H9 (cell line): ENCODE results near the gene RNGTT. TPM values are rescaled to one million over a fixed set of nuclear protein-coding genes. Genes with fewer than 3 reads are reported as not detected.

Experiments used
- DNase-seq: peaks from one replicate; pipeline ENCODE4 v3.0.0-alpha.2; 2017
- H2AFZ ChIP-seq: one replicate; pipeline ENCODE4 v1.6.1; 2013; ENCODE audit warnings: mild to moderate bottlenecking, low read length, control low read depth, moderate library complexity
- H2AK5ac ChIP-seq: 2 replicates; pipeline ENCODE4 v1.6.1; 2013; ENCODE audit warnings: low read length, control low read depth, mixed read lengths; ENCODE audit not compliant: insufficient read length
- H2BK120ac ChIP-seq: one replicate; pipeline ENCODE4 v1.6.1; 2013; ENCODE audit warnings: low read depth, mild to moderate bottlenecking, low read length, control low read depth, inconsistent platforms; ENCODE audit not compliant: poor library complexity, severe bottlenecking
- H2BK12ac ChIP-seq: 2 replicates; pipeline ENCODE4 v1.6.1; 2013; ENCODE audit warnings: low read length, control low read depth, mixed read lengths, low read depth; ENCODE audit not compliant: insufficient read length
- H2BK15ac ChIP-seq: 2 replicates; pipeline ENCODE4 v1.6.1; 2013; ENCODE audit warnings: low read depth, low read length, control low read depth
- H2BK20ac ChIP-seq: one replicate; pipeline ENCODE4 v1.6.1; 2013; ENCODE audit warnings: low read depth, mild to moderate bottlenecking, low read length, control low read depth, inconsistent platforms; ENCODE audit not compliant: poor library complexity, severe bottlenecking
- H2BK5ac ChIP-seq: 2 replicates; pipeline ENCODE4 v1.6.1; 2013; ENCODE audit warnings: low read length, control low read depth, mixed read lengths; ENCODE audit not compliant: insufficient read length
- H3K14ac ChIP-seq: 2 replicates; pipeline ENCODE4 v1.6.1; 2013; ENCODE audit warnings: low read length, control low read depth; ENCODE audit not compliant: insufficient read depth
- H3K18ac ChIP-seq: 2 replicates; pipeline ENCODE4 v1.6.1; 2013; ENCODE audit warnings: low read depth, mild to moderate bottlenecking, mixed read lengths, low read length, control low read depth; ENCODE audit not compliant: insufficient read length
- H3K23ac ChIP-seq: 2 replicates; pipeline ENCODE4 v1.6.1; 2013; ENCODE audit warnings: low read length, control low read depth, mixed read lengths, low read depth; ENCODE audit not compliant: insufficient read length
- H3K23me2 ChIP-seq: 2 replicates; pipeline ENCODE4 v1.6.1; 2013; ENCODE audit warnings: low read depth, mild to moderate bottlenecking, mixed read lengths, low read length, control low read depth; ENCODE audit not compliant: insufficient read length, poor library complexity, severe bottlenecking
- H3K27ac ChIP-seq: 2 replicates; pipeline ENCODE4 v1.5.1; 2013; ENCODE audit warnings: low read length, control low read depth, mixed read lengths, low read depth; ENCODE audit not compliant: insufficient read length
- H3K27me3 ChIP-seq: 2 replicates; pipeline ENCODE4 v1.6.1; 2013; ENCODE audit warnings: low read length, control low read depth, inconsistent platforms; ENCODE audit not compliant: insufficient read depth
- H3K4ac ChIP-seq: 2 replicates; pipeline ENCODE4 v1.6.1; 2013; ENCODE audit warnings: low read depth, mild to moderate bottlenecking, control low read depth, inconsistent platforms, low read length, moderate library complexity
- H3K4me1 ChIP-seq: 2 replicates; pipeline ENCODE4 v1.6.1; 2013; ENCODE audit warnings: low read length, control low read depth, inconsistent platforms; ENCODE audit not compliant: insufficient read depth
- H3K4me2 ChIP-seq: 2 replicates; pipeline ENCODE4 v1.6.1; 2013; ENCODE audit warnings: low read length, control low read depth, mixed read lengths; ENCODE audit not compliant: insufficient read length, insufficient read depth
- H3K56ac ChIP-seq: 2 replicates; pipeline ENCODE4 v1.6.1; 2013; ENCODE audit warnings: low read depth, mild to moderate bottlenecking, mixed read lengths, low read length, control low read depth; ENCODE audit not compliant: insufficient read length
- H3K79me1 ChIP-seq: 2 replicates; pipeline ENCODE4 v1.6.1; 2013; ENCODE audit warnings: low read depth, mild to moderate bottlenecking, moderate library complexity, low read length, control low read depth, inconsistent platforms; ENCODE audit not compliant: insufficient read depth, poor library complexity, severe bottlenecking
- H3K79me2 ChIP-seq: 2 replicates; pipeline ENCODE4 v1.6.1; 2013; ENCODE audit warnings: low read length, control low read depth, inconsistent platforms; ENCODE audit not compliant: insufficient read depth
- H3K9ac ChIP-seq: 2 replicates; pipeline ENCODE4 v1.6.1; 2013; ENCODE audit warnings: low read length, control low read depth, mixed read lengths; ENCODE audit not compliant: insufficient read length; ENCODE audit errors: extremely low read depth
- H3K9me3 ChIP-seq: one replicate; pipeline ENCODE4 v1.6.1; 2013; ENCODE audit warnings: low read depth, low read length, inconsistent platforms; ENCODE audit not compliant: control insufficient read depth
- H3T11ph ChIP-seq: one replicate; pipeline ENCODE4 v1.6.1; 2013; ENCODE audit warnings: mild to moderate bottlenecking, low read length, control low read depth, inconsistent platforms
- H4K20me1 ChIP-seq: one replicate; pipeline ENCODE4 v1.6.1; 2013; ENCODE audit not compliant: control insufficient read depth, insufficient read length, insufficient read depth
- H4K5ac ChIP-seq: 2 replicates; pipeline ENCODE4 v1.6.1; 2013; ENCODE audit warnings: low read depth, mild to moderate bottlenecking, mixed read lengths, low read length, control low read depth; ENCODE audit not compliant: insufficient read length
- H4K8ac ChIP-seq: replicated peaks from 2 replicates; pipeline ENCODE4 v1.6.1; 2013; ENCODE audit warnings: low read length, control low read depth, mixed read lengths, low read depth; ENCODE audit not compliant: insufficient read length
- H4K91ac ChIP-seq: 2 replicates; pipeline ENCODE4 v1.6.1; 2013; ENCODE audit warnings: low read depth, mild to moderate bottlenecking, moderate library complexity, mixed read lengths, low read length, control low read depth; ENCODE audit not compliant: insufficient read length
- H3K27ac Mint-ChIP-seq, 3 experiments: 2 replicates in 2 of 3; 3 replicates in 1 of 3; pipeline ENCODE4 v1.8.0; 2020 to 2021; ENCODE audit warnings: mixed read lengths in 3 of 3, mild to moderate bottlenecking in 1 of 3, moderate library complexity in 1 of 3
- H3K27me3 Mint-ChIP-seq: 2 replicates; pipeline ENCODE4 v1.8.0; 2021; ENCODE audit warnings: low read depth, mild to moderate bottlenecking, moderate library complexity, mixed read lengths
- H3K36me3 Mint-ChIP-seq, 3 experiments: 2 replicates in 2 of 3; 3 replicates in 1 of 3; pipeline ENCODE4 v1.8.0; 2020 to 2021; ENCODE audit warnings: low read depth in 3 of 3, mixed read lengths in 3 of 3; ENCODE audit not compliant: insufficient read depth in 1 of 3
- H3K4me1 Mint-ChIP-seq, 2 experiments: 2 replicates each; pipeline ENCODE4 v1.8.0; 2020; ENCODE audit warnings: mixed read lengths in 2 of 2
- H3K4me3 Mint-ChIP-seq, 2 experiments: 2 replicates in 1 of 2; 3 replicates in 1 of 2; pipeline ENCODE4 v1.8.0; 2020 to 2021; ENCODE audit warnings: mild to moderate bottlenecking in 2 of 2, mixed read lengths in 2 of 2, moderate library complexity in 1 of 2
- H3K9me3 Mint-ChIP-seq, 2 experiments: 2 replicates in 1 of 2; 3 replicates in 1 of 2; pipeline ENCODE4 v1.8.0; 2020; ENCODE audit warnings: mild to moderate bottlenecking in 2 of 2, mixed read lengths in 2 of 2, moderate library complexity in 1 of 2
- CTCF ChIP-seq: fragments of 200-600 bp; sonication (generic); conservative IDR thresholded peaks from 3 replicates; pipeline ENCODE4 v1.8.0; 2021; ENCODE audit warnings: antibody characterized with exemption, mild to moderate bottlenecking
- WGBS: extraction: QIAGEN DNeasy Blood & Tissue Kit; methylation state at CpG from one replicate; pipeline ENCODE4 v1.1.7; 2013; ENCODE audit warnings: missing lambda C conversion rate, low lambda C conversion rate, mixed read lengths; ENCODE audit not compliant: insufficient read length; ENCODE audit errors: extremely low coverage; 5-methylcytosine and 5-hydroxymethylcytosine counted together
- total RNA-seq: library from RNA; stranded (reverse); gene quantifications from 2 replicates; pipeline ENCODE4 v1.2.1, GENCODE V29; 2021

RNGTT gene
- total RNA-seq, 1 experiment from 2014 or later = 20.5 TPM

GRCh38 chr6:88823998-88824397, 139.4 kb downstream of the RNGTT start:
- no peak overlapping the region for H3K23ac ChIP-seq
- no peak overlapping the region for H4K91ac ChIP-seq
- H3K56ac ChIP-seq = no peak overlapping the region
- H3K4me1 Mint-ChIP-seq = peaks cover 5 to 17% of the 10 kb centered on the region in 2 experiments
- no peak overlapping the region for H3K4me3 Mint-ChIP-seq
- peaks cover 6 to 17% (median 9%) of the 10 kb centered on the region in 3 experiments; a peak in 6 of 7 replicates for H3K36me3 Mint-ChIP-seq
- no peak overlapping the region for H2AFZ ChIP-seq
- no peak overlapping the region for H2BK20ac ChIP-seq
- H2AK5ac ChIP-seq = no peak overlapping the region
- H3K27ac ChIP-seq = no peak overlapping the region
- H2BK12ac ChIP-seq = no peak overlapping the region
- H4K8ac ChIP-seq = no peak overlapping the region
- H3K4ac ChIP-seq = no peak overlapping the region
- H3K4me1 ChIP-seq = no peaks in the 10 kb centered on the region; the same call in 1 of the 2 replicates
- no peak overlapping the region for H2BK120ac ChIP-seq
- no peak overlapping the region for H3K14ac ChIP-seq
- no peaks in the 10 kb centered on the region for H3K9me3 ChIP-seq
- no peak overlapping the region for H3K18ac ChIP-seq
- H3T11ph ChIP-seq = no peak overlapping the region
- no peaks in the 10 kb centered on the region for H3K23me2 ChIP-seq
- TF ChIP-seq CTCF = no peak
- no peaks in the 10 kb centered on the region for H3K79me2 ChIP-seq
- H3K9me3 Mint-ChIP-seq = peaks cover 0 to 6% of the 10 kb centered on the region in 2 experiments; a peak in 1 of 5 replicates
- H3K4me2 ChIP-seq = no peak overlapping the region
- H3K27me3 Mint-ChIP-seq = no peaks in the 10 kb centered on the region
- H3K9ac ChIP-seq = no peak overlapping the region
- H3K79me1 ChIP-seq = no peaks in the 10 kb centered on the region
- no peaks in the 10 kb centered on the region for H3K27me3 ChIP-seq
- DNase-seq = no peak
- no peak overlapping the region for H4K5ac ChIP-seq
- H2BK15ac ChIP-seq = no peak overlapping the region
- no peaks in the 10 kb centered on the region for H4K20me1 ChIP-seq
- no CpG with 5 or more reads among the region's 2 CpGs for WGBS
- H2BK5ac ChIP-seq = no peak overlapping the region
- no peak overlapping the region for H3K27ac Mint-ChIP-seq
